DOHH2 (cell line): ENCODE data around the gene ZNF841.
"Not testable (repeated sequence)": the region's sequence is repeated elsewhere in the genome, so short reads cannot be mapped to it uniquely, and the experiment has no call there.

Experiments used
- EZH2phosphoT487 ChIP-seq: fragments of 200-600 bp; sonication (generic); IDR thresholded peaks from 2 replicates; pipeline ENCODE4 v1.6.1; 2017; ENCODE audit warnings: borderline replicate concordance, mild to moderate bottlenecking, antibody characterized with exemption, low read length, moderate library complexity, mixed read lengths
- TF ChIP-seq, protein P1 (sequence below): fragments of 200-600 bp; sonication (generic); IDR thresholded peaks from one replicate; pipeline ENCODE4 v1.5.1; 2014; ENCODE audit warnings: antibody characterized with exemption, mild to moderate bottlenecking, low read depth, low read length; ENCODE audit not compliant: poor library complexity, severe bottlenecking

DNA sequence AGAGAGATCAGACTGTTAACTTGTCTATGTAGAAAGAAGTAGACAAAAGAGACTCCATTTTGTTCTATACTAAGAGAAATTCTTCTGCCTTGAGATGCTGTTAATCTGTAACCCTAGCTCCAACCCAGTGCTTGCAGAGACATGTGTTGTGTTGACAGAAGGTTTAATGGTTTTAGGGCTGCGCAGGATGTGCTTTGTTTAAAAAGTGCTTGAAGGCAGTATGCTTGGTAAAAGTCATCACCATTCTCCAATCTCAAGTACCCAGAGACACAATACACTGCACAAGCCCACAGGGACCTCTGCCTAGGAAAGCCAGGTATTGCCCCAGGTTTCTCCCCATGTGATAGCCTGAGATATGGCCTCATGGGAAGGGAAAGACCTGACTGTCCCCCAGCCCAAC is 43.8 kb downstream of the ZNF841 start:
- TF ChIP-seq, protein P1, sequence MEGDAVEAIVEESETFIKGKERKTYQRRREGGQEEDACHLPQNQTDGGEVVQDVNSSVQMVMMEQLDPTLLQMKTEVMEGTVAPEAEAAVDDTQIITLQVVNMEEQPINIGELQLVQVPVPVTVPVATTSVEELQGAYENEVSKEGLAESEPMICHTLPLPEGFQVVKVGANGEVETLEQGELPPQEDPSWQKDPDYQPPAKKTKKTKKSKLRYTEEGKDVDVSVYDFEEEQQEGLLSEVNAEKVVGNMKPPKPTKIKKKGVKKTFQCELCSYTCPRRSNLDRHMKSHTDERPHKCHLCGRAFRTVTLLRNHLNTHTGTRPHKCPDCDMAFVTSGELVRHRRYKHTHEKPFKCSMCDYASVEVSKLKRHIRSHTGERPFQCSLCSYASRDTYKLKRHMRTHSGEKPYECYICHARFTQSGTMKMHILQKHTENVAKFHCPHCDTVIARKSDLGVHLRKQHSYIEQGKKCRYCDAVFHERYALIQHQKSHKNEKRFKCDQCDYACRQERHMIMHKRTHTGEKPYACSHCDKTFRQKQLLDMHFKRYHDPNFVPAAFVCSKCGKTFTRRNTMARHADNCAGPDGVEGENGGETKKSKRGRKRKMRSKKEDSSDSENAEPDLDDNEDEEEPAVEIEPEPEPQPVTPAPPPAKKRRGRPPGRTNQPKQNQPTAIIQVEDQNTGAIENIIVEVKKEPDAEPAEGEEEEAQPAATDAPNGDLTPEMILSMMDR, result not testable (repeated sequence)
- not testable (repeated sequence) for TF ChIP-seq EZH2phosphoT487
